HG03039 (cell line): ENCODE results near the gene SART3.
"Not testable (repeated sequence)": the region's sequence is repeated elsewhere in the genome, so short reads cannot be mapped to it uniquely, and the experiment has no call there.

Experiments
- ATAC-seq: cut with Tn5 transposase; IDR thresholded peaks from one replicate; pipeline ENCODE4 v1.9.1; 2021; ENCODE audit warnings: mild to moderate bottlenecking, moderate library complexity; ENCODE audit not compliant: unreplicated experiment

Gene SART3

GRCh38 chr12:108598553-108599250 is 37.7 kb upstream of the SART3 start:
- no peak for ATAC-seq

- ATAC-seq, result no peak
These were observed 36.8 kb upstream of the SART3 start, which contains the start of gene TMEM119 for GRCh38 chr12:108597559-108598471. Gene TMEM119, minus strand, starts transcription at chr12:108598084. Its CDS starts 5,701 bp downstream, at chr12:108592383.

- ATAC-seq, result no peak
These were observed 36.0 kb upstream of the SART3 start for GRCh38 chr12:108596854-108597558.

DNA sequence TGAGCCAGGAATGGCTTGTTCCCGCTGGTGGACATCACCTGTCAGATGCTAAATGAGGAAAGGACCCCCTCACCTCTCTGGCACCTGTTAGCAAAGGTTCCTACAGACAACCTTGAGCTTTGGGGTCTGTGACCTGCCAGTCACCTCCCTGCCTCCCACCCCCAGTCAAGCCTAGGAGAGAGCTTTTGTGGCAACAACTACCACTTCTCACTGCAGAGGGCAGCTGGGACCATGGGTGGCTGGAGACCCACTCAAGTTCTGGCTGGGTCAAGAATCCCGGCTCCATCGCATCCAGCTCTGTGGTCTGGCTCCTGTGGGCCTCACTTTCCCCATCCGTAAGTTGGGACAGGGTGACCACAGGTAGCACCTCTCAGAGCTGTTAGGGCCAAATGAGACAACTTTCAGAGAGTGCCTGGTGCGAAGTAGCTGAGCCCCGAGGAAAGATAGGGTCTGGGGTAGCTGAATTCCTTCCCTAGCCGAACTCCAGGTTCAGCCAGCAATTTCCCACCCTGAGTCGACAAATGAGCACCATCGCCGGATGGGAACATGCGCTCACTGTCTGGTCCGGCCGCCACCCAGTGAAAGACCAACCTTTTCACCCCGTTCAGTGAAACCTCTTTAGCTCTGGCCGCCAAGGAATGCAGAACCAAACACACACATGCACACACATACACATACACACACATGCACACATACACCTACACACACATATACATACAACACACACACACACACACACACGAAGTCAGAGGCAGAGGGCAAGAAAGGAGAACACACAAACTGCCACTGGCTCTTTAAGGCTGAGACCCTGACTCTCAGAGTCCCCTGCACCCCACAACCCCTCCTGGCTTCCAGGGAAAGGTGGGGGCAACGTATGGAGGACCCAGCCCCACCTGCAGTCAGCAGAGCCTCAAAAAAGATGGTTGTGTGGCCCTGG is 35.0 kb upstream of the SART3 start:
- no peak for ATAC-seq

GRCh38 chr12:108594960-108595710 is 34.2 kb upstream of the SART3 start:
- no peak for ATAC-seq

DNA sequence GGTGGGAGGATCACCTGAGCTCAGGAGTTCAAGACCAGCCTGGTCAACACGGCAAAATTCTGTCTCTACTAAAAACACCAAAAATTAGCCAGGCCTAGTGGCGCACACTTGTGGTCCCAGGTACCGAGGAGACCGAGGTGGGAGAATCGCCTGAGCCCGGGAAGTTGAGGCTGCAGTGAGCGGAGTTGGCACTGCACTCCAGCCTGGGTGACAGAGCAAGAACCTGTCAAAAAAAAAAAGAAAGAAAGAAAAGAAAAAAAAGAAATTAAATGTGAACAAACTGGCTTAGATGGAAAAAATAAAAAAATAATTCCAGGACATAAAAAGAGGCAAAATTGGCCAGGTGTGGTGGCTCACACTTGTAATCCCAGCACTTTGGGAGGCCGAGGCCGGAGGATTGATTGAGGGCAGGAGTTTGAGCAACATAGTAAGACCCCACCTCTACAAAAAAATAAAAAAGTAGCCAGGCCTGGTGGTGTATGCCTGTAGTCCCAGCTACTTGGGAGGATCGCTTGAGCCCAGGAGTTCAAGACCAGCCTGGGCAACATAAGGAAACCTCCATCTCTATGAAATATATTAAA is 33.4 kb upstream of the SART3 start:
- no peak for ATAC-seq

DNA sequence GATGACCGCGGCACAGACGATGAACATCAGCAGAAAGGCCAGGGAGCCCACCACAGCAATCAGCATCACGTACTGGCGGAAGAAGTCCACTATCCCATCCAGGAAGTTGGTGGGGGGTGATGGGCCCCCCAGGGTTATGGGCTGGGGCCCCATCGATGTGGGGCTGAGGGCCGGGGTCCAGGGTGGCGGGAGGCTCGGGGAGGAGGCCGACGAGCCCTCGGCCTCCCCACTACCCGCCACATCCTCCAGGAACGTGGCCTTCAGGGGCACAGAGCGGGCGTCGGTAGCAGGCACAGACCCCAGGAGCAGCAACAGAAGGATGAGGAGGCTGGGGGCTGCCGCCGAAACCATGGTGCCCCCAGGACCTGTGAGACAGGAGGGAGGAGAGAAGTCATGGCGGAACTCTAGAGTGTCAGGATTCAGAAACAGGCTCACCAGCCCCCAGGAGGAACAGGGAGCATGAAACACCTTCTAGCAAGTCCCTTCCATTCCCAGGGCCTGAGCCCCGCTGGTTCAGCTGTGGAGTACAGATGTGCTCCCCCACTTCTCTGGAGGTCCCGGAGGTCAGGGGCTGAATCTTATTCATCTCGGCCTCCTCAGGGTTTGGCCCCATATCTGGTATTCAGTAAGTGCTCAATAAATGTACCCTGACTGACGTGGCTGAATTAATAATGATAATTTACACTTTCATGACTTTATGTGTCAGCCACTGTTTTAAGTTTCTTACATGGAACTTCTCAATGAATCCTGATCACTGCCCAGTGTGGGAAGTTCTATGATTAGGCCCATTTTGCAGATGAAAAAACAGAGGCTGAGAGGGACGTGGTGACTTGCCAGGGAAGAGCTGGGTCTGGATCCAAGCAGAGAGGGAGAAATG is 31.3 kb upstream of the SART3 start:
- ATAC-seq, result no peak

DNA sequence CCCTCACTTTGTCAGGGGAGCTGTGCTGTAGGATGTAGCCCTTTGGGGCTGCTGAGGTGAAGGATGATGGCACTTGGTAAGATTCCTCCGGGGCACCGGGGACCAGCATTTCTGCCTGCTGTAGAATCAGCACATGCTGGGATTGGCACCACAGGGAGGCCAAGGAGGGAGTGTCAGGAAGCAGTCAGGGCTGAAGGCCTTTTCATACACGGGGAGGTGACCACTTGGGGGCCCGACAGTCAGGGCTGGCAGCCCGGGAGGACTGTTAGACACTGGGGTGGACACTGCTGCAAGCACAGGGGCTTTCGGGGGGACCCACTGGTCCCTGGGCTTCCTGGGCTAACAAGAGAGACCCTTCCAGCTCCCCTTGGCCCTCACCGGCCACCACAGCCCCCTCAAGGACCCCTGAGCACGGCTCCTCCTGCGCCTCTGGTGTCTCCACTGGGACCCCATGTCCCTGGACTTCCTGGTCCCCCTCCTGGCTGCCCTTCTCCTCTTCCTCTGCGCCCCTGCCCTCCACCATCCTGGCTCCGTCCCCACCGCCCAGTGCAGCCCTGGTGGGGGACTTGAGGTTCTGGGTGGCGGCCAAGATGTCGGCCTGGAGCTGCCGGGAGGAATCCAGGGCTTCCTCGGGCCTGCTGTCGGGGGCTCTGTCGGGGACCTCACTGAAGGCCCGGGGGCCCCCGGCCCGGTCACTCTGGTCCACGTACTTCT is 30.5 kb upstream of the SART3 start:
- ATAC-seq, result no peak

DNA sequence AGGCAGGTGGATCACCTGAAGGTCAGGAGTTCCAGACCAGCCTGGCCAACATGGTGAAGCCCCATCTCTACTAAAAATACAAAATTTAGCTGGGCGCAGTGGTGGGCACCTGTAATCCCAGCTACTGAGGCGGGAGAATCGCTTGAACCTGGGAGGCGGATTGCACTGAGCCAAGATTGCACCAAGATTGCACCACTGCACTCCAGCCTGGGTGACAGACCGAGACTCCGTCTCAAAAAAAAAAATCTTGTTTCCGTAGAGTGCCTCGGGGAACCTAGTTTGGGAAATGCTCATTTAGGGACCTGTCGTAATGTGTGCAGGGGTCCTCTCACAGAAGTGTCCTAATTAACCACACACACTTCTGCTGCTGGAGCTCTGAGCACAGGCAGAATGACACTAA is 29.5 kb upstream of the SART3 start:
- ATAC-seq, result not testable (repeated sequence)

- no peak for ATAC-seq
These were observed 28.9 kb upstream of the SART3 start for GRCh38 chr12:108589840-108590229.

DNA sequence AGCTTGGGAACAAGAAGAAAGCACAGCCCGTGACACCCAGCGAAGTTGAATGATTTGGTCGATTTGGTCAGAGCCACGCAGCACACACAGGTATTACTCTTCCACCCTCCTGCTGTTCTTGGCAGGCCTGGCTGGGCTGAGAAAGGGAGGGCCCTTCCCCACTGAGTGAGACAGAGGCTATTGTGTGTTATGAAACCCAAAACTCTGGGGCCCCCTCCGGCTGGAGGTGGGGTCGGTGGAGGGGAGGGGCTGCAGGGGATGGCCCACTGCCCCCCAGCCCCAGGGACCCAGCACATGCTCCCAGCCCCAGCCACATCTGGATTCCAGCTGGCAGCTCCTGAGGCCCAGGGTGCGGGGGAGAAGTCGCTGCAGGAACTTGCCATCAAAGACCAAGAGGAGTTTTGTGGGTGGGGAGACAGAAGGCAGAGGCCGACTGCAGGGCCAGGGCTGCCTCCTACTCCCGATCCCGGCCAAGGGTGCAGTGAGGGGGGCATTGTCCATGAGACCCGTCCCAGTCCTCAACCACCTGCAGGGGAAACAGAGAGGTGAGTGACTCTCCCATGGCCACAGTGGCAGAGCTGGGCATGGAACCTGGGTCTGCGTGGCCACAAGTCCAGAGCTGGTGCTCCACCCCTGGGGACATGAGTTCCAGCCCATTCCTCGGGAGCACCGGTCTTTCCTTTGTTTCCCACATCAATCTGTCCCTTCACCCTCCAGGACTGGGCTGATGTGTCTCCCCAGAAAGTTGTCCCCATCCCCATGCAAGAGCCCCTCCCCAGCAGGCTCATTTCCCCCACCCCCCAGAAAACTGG is 28.3 kb upstream of the SART3 start:
- no peak for ATAC-seq

DNA sequence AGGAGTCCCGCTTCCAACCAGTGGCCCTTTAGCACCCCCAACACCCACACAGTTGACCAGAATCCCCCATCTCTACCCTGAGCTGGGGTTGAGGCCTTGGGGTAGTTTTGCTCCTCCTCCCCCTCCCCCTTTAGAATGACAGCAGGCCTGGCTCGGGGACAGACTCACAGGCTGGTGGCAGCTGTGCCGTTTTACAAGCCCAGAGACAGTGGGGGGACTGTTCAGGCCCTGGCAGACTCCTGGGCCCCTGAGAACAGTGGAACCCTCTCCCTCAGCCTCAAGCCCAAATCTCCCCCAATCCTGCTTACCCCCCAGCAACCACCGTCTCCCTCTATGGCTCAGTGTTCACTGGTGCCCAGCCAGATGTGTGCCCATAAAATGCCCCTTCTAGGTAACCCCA is 26.9 kb upstream of the SART3 start:
- ATAC-seq, result no peak

DNA sequence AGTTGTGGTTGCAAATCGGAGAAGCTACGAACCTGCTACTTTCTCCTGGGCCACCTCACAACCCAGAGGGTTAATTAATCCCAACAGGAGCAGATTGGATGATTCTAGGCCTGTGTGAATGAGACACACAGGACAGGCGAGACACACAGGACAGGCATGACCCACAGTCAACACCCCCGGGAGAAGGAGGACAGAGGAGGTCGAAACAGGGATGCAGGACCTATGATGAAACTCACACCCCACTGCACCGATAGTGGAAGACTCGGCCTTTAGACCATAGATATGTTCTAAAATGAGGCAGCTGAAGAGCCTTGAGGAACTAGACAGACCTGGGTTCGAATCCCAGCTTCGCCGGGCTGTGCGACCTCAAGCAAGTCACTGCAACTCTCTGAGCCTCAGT is 25.3 kb upstream of the SART3 start:
- ATAC-seq, result no peak

GRCh38 chr12:108585864-108586263 is 24.9 kb upstream of the SART3 start:
- ATAC-seq, result no peak

DNA sequence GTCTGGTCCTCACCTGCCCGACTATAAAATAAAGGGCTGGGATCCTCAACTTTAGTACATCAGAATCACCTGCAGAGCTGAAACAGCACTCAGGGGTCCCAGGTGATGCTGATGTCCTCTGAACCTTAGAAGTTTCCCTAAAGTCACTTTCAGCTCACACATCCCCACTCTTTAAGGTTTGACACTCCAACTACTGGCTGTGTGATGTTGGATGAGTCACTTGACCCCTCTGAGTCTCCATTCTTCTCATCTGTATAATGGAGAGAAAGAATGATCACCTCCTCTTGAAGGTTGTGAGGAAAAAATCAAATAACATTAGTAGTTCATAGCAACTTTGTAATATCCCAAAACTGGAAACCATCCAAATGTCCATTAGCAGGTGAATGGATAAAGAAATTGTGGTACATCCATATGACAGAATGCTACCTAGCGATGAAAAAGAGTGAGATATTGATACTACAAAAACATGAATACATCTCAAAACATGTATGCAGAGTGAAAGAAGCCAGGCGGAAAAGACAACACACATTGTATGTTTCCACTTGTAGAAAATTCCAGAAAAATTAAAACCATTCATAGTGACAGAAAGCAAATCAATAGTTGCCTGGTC is 23.6 kb upstream of the SART3 start:
- ATAC-seq, result no peak

- ATAC-seq, result no peak
These were observed 23.0 kb upstream of the SART3 start for GRCh38 chr12:108583991-108584390.
